Esophagus squamous epithelium (tissue), 4 donors: ENCODE measurements around the gene SPP2.

ENCODE experiments used
- POLR2A ChIP-seq, 4 donors: fragments of 450-650 bp; IDR thresholded peaks; one replicate each; pipeline ENCODE4 v1.6.1; 2017; ENCODE audit warnings: antibody characterized with exemption in 4 of 4, mild to moderate bottlenecking in 4 of 4, moderate library complexity in 3 of 4
- TF ChIP-seq, protein P1 (sequence below), 6 experiments: fragments of 450-650 bp in 4 of 6; fragments of 200-600 bp in 2 of 6; sonication (generic) in 2 of 6; IDR thresholded peaks; one replicate each; pipeline ENCODE4 v1.5.1; 2016 to 2019; ENCODE audit warnings: antibody characterized with exemption in 6 of 6, mild to moderate bottlenecking in 4 of 6, moderate library complexity in 4 of 6

DNA sequence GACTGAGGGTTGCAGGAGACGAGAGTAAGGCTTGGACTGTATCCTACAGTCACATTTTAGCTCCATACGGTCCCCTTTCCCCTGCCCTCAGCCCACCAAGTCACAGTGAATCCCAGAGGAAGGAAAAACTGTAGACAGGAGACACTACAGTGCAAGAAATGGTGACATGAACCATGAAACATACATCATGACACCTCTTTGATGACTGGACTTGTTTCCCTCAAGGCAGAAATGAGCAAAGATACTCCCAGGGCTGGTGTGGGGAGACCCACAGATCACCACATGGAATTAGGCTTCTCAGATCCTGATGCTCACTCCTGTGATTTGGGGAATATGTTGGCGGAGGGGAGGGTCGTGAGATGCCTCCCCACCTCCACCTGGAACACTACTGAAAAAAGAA lies 48.2 kb upstream of the SPP2 start:
- TF ChIP-seq, protein P1, sequence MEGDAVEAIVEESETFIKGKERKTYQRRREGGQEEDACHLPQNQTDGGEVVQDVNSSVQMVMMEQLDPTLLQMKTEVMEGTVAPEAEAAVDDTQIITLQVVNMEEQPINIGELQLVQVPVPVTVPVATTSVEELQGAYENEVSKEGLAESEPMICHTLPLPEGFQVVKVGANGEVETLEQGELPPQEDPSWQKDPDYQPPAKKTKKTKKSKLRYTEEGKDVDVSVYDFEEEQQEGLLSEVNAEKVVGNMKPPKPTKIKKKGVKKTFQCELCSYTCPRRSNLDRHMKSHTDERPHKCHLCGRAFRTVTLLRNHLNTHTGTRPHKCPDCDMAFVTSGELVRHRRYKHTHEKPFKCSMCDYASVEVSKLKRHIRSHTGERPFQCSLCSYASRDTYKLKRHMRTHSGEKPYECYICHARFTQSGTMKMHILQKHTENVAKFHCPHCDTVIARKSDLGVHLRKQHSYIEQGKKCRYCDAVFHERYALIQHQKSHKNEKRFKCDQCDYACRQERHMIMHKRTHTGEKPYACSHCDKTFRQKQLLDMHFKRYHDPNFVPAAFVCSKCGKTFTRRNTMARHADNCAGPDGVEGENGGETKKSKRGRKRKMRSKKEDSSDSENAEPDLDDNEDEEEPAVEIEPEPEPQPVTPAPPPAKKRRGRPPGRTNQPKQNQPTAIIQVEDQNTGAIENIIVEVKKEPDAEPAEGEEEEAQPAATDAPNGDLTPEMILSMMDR (IDR thresholded peaks at IDR 0.05), result no peak
- TF ChIP-seq POLR2A (IDR thresholded peaks at IDR 0.05), result no peak
